ENCODE data around the gene DCAF10.
A peak's percentile ranks its signal among the peaks of the same experiment; 100 is the strongest.
"Not testable (repeated sequence)": the region's sequence is repeated elsewhere in the genome, so short reads cannot be mapped to it uniquely, and the experiment has no call there.

DCAF10 gene

DNA sequence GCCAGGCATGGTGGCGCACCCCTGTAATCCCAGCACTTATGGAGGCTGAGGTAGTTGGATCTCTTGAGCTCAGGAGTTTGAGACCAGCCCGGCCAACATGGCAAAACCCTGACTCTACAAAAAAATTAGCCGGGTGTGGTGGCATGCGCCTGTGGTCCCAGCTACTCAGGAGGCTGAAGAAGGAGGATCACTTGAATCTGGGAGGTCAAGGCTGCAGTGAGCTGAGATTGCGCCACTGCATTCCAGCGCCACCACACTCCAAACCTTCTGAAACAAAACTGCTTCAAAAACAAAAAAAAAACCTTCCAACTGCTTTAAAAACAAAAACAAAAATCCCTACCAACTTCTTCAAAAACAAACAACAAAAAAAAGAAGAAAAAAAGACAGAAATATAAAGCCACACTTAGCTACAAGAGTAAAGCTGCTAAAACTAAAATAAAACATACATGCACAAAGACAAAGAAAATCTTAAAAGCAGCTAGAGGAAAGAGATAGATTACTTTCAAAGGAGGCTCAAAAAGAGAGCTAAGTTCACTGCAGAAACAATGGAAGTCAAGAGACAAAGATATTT lies 11.4 kb downstream of the DCAF10 start:
- peak overlapping the region; percentile 24 for H3K27ac Mint-ChIP-seq
- peaks cover 9% of the 10 kb centered on the region for H3K36me3 Mint-ChIP-seq
- no peak overlapping the region for H3K4me3 Mint-ChIP-seq
- peaks cover 8% of the 10 kb centered on the region for H3K4me1 Mint-ChIP-seq
- no peaks in the 10 kb centered on the region for H3K9me3 Mint-ChIP-seq
- no peak for DNase-seq
- CTCF ChIA-PET: interaction anchor here (1.6 kb wide), 1 partner anchor 11 kb away, joined by 3 read pairs; the partner anchor contains the start of gene DCAF10
- H3K27me3 Mint-ChIP-seq: no peaks in the 10 kb centered on the region

DNA sequence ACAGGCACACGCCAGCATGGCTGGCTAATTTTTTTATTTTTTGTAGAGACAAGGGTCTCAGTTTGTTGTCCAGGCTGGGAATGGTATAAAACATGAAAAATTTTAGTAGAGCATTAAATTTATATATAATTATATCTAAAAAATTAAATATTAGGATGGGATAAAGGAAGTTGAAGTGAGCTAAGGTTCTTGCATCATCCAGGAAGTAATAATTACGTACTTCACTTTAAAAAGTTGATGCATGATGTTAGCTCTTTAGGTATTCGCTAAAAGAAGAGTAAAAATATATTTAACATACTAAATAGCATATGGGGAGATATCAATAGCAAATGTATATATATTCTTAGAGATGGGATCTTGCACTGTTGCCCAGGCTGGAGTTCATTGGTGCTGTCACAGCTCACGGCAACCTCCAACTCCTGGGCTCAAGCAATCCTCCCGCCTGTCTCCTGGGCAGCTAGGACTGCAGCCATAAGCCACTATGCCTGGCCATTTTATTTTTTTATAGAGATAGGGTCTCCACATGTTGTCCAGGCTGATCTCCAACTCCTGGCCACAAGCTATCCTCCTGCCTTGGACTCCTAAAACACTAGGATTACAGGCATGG lies 12.3 kb downstream of the DCAF10 start:
- no peaks in the 10 kb centered on the region for H3K27me3 Mint-ChIP-seq
- CTCF ChIA-PET: no interaction called here
- H3K36me3 Mint-ChIP-seq: peaks cover 8% of the 10 kb centered on the region
- no peak overlapping the region for H3K4me3 Mint-ChIP-seq
- DNase-seq: no peak
- peaks cover 6% of the 10 kb centered on the region for H3K4me1 Mint-ChIP-seq
- H3K27ac Mint-ChIP-seq: no peak overlapping the region
- no peaks in the 10 kb centered on the region for H3K9me3 Mint-ChIP-seq

DNA sequence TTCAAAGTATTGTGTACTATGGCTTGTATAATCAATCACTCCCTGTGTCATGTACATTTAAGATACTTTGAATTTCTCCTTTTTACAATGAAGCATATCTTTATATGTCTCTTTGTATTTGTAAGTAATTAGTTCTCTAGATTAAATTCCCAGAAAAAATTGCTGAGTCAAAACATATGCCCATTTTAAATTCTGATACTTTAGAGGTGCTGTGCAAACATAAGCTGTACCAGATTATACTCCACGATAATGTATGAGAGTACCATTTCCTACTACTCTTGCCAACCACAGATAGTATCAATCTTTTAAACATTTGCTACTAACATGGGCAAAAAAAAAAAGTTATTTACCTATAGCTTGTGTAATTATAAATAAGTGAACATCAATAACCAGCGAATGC lies 18.3 kb downstream of the DCAF10 start:
- no peak for DNase-seq
- Mint-ChIP-seq H3K9me3 (no peaks in the 10 kb centered on the region), H3K27me3 (no peaks in the 10 kb centered on the region), H3K36me3 (peaks cover 27% of the 10 kb centered on the region), H3K27ac (no peak overlapping the region), H3K4me3 (no peak overlapping the region), H3K4me1 (no peaks in the 10 kb centered on the region)
- CTCF ChIA-PET: interaction anchor here (0.6 to 1.0 kb wide), 3 partner anchors 8 to 167 kb away, joined by 3 read pairs; no protein-coding TSS in a partner anchor

DNA sequence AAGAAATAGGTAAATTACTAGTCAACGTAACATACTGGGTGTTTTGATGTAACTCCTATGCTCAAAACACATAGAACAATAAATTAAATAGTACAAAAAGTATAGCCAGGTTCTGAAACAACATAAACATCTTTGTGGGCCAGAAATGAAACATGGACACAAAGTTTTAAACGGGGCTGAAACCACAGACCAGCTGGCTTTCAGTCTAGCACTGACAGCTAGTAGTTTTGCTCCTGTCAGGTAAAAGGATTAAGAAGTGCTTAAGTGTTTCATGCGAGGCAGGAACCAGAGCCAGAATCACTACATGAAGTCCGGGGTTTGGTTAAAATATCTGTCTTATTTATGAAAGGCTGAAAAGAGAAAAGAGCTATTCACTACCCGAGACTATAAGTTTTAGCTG lies 19.5 kb downstream of the DCAF10 start:
- no peak overlapping the region for H3K4me3 Mint-ChIP-seq
- CTCF ChIA-PET: no interaction called here
- H3K36me3 Mint-ChIP-seq: peaks cover 36% of the 10 kb centered on the region
- no peaks in the 10 kb centered on the region for H3K27me3 Mint-ChIP-seq
- H3K9me3 Mint-ChIP-seq: no peaks in the 10 kb centered on the region
- H3K27ac Mint-ChIP-seq: no peak overlapping the region
- H3K4me1 Mint-ChIP-seq: no peaks in the 10 kb centered on the region
- DNase-seq: no peak

DNA sequence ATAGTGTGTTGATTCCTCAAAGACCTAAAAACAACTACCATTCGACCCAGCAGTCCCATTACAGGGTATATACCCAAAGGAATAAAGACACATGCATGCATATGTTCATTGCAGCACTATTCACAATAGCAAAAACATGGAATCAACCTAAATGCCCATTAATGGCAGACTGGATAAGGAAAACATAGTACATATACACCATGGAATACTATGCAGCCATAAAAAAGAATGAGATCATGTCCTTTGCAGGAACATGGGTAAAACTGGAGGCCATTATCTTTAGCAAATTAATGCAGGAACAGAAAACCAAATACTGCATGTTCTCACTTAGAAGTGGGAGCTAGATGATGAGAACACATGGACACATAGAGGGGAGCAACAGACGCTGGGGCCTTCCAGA lies 24.6 kb downstream of the DCAF10 start:
- H3K9me3 Mint-ChIP-seq, CTCF ChIA-PET, H3K4me1 Mint-ChIP-seq, DNase-seq, H3K27ac Mint-ChIP-seq, H3K4me3 Mint-ChIP-seq, H3K27me3 Mint-ChIP-seq: not testable (repeated sequence)
- peaks cover 48% of the 10 kb centered on the region for H3K36me3 Mint-ChIP-seq

DNA sequence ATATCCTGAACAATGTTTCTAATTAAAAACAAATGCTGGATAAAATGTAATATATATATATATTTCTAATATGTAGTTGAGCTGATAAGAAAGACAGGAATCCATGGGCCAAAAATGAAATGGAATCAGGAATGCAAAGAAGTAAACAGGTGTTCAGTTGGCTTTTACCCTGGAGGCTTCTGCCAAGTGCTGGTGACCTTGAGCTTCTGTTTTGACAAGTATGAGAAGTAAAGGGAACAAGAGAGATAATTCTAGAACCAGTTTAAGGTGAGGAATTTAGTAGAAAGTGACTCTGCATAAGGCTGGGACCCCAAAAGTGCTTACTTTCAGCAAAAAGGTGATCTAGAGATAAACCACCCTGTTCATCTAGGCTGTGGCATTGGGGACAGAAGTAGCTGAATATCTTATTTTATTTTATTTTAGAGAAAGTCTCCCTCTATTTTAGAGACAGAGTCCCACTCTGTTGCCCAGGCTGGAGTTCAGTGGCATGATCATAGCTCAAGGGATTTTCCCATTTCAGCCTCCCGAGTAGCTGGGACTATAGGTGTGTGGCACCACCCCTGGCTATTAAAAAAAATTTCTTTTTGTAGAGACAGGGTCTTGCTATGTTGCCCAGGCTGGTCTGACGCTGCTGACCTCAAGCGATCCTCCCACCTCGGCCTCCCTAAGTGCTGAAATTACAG lies 27.0 kb downstream of the DCAF10 start:
- Mint-ChIP-seq H3K4me1 (no peaks in the 10 kb centered on the region), H3K27me3 (no peaks in the 10 kb centered on the region), H3K9me3 (no peaks in the 10 kb centered on the region), H3K36me3 (peaks cover 28% of the 10 kb centered on the region), H3K27ac (no peak overlapping the region), H3K4me3 (no peak overlapping the region)
- DNase-seq: no peak
- CTCF ChIA-PET: no interaction called here

DNA sequence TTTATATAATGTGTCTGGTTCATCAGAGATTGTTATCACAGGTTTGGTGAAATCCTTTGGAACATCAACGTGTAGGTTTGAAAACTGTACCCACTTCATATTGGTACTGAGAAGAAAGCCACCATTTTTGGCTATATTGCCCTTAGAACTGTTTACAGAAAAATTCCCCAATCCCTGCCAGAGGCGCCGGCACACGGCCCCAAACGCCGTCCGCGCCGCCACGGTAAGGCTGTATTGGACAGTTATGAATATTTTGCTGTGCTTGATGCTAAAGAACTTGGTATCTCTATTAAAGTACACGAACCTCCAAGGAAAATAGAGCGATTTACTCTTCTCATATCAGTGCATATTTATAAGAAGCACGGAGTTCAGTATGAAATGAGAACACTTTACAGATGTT lies 35.2 kb downstream of the DCAF10 start:
- no peak for DNase-seq
- peaks cover 2% of the 10 kb centered on the region for H3K4me1 Mint-ChIP-seq
- CTCF ChIA-PET: no interaction called here
- peaks cover 3% of the 10 kb centered on the region for H3K36me3 Mint-ChIP-seq
- no peak overlapping the region for H3K4me3 Mint-ChIP-seq
- H3K9me3 Mint-ChIP-seq: no peaks in the 10 kb centered on the region
- H3K27ac Mint-ChIP-seq: no peak overlapping the region
- H3K27me3 Mint-ChIP-seq: no peaks in the 10 kb centered on the region

DNA sequence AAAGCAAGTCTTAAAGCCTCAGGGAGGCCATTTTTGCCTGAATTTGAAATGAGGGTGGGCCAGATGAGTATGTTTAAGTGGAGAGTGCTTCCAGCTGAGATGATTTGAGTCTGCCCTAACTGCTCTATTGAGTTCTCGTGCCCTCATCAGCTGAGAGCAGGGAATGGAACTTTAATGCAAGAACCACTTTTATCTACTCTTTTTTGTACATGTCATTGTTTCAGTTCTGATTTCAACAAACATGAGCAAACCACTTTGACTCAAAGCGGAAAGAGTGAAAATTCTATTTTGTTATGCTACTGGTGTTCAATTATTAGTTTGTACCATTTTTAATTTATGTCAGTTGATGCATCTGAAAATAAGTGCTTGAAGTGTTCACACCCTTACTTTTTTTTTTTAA lies 35.8 kb downstream of the DCAF10 start:
- Mint-ChIP-seq H3K27me3 (no peaks in the 10 kb centered on the region), H3K36me3 (peaks cover 3% of the 10 kb centered on the region), H3K4me3 (no peak overlapping the region), H3K9me3 (no peaks in the 10 kb centered on the region), H3K4me1 (peaks cover 2% of the 10 kb centered on the region), H3K27ac (no peak overlapping the region)
- no peak for DNase-seq
- CTCF ChIA-PET: no interaction called here

DNA sequence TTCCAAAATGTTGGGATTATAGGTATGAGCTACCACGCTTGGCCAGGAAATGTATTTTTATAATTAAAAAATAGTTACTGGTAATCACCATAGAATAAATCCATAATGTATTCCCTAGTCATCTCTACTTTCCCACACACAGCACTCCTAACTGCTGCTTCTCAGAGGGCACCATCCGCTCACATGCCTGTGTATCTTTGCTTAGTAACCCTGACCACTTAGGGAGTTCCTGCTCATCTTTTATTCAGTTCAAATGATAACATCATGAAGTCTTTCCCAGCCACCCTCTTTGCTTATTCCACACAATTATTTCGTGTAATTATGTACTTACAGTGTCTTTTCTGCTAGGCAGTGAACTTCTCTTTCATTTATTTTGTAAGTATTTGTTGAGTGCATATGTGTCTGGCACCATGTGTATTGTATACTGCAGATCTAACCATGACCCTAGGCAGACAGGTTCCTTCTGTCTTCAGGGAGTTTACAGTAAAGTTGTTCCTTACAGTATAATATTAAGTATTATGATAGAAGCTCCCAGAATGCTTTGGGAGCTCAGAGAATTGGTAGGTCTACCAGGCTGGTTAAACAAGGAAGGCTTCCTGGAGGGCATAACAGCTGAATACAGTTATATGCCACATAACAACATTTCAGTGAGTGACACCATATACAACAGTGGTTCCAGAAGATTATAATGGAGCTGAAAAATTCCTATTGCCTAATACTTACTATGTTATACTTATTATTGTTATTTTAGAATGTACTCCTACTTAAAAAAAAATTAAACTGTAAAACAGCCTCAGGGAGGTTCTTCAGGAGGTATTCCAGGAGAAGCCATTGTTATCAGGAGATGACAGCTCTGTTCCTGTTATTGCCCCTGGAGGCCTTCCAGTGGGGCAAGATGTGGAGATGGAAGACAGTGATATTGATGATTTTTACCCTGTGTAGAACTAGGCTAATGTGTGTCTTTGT lies 39.2 kb downstream of the DCAF10 start:
- CTCF ChIA-PET: no interaction called here
- Mint-ChIP-seq H3K4me1 (peaks cover 2% of the 10 kb centered on the region), H3K9me3 (no peaks in the 10 kb centered on the region), H3K36me3 (peaks cover 5% of the 10 kb centered on the region), H3K4me3 (no peak overlapping the region), H3K27me3 (no peaks in the 10 kb centered on the region), H3K27ac (no peak overlapping the region)
- no peak for DNase-seq

DNA sequence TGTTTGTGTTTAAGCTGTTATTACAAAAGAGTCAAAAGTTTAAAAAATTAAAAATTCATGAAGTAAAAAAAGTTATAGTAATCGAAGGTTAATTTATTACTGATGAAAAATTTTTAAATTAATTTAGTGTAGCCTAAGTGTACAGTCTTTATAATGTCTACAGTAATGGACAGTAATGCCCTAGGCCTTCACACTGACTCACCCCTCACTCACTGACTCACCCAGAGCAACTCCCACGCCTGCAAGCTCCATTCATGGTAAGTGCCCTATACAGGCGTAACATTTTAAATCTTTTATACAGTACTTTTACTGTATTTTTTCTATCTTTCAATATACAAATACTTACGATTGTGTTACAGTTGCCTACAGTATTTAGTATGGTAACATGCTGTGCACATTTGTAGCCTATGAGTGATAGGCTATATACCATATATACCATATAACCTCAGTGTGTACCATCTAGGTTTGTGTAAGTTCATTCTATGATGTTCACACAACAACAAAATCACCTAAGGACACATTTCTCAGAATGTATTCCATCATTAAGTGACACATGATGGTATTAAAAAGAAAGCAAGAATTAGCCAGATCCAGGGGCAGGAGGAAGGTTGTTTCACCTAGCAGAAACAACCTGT lies 40.1 kb downstream of the DCAF10 start:
- peaks cover 2% of the 10 kb centered on the region for H3K4me1 Mint-ChIP-seq
- H3K27me3 Mint-ChIP-seq: no peaks in the 10 kb centered on the region
- no peaks in the 10 kb centered on the region for H3K9me3 Mint-ChIP-seq
- no peak for DNase-seq
- H3K27ac Mint-ChIP-seq: no peak overlapping the region
- peaks cover 5% of the 10 kb centered on the region for H3K36me3 Mint-ChIP-seq
- H3K4me3 Mint-ChIP-seq: no peak overlapping the region
- CTCF ChIA-PET: no interaction called here

DNA sequence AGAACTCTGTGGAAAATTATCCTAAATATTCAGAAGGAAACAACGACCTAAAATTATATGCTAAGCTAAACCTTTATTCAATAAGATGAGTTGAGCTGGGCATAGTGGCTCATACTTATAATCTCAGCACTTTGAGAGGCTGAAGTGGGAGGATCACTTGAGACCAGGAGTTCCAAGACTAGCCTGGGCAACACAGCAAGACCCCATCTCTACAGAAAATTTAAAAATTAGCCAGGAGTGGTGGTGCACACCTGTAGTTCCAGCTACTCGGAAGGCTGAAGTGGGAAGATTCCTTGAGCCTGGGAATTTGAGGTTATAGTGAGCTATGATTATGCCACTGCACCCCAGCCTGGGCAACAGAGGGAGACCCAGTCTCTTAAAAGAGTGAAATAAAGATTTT lies 51.6 kb downstream of the DCAF10 start:
- CTCF ChIA-PET: no interaction called here
- Mint-ChIP-seq H3K36me3 (peaks cover 18% of the 10 kb centered on the region), H3K27ac (no peak overlapping the region), H3K9me3 (no peaks in the 10 kb centered on the region), H3K4me3 (no peak overlapping the region), H3K27me3 (no peaks in the 10 kb centered on the region), H3K4me1 (no peaks in the 10 kb centered on the region)
- DNase-seq: no peak

DNA sequence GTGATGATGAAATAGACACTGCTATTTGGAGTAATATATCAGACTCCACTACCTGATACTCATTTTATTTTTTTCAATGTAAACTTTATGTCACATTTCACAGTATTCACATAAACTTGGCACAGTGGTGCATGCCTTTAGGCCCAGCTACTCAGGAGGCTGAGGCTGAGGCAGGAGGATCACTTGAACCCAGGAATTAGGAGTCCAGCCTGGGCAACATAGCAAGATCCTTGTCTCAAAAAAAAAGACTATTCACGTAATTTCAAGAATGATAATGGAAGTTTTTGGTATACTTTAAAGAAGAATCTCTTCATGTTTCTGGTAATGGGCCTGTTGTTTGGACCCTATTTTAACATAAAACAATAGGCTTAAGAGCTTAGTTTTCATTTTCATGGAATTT lies 56.0 kb downstream of the DCAF10 start:
- Mint-ChIP-seq H3K4me3 (no peak overlapping the region), H3K9me3 (no peaks in the 10 kb centered on the region), H3K4me1 (no peaks in the 10 kb centered on the region), H3K27ac (no peak overlapping the region), H3K27me3 (no peaks in the 10 kb centered on the region), H3K36me3 (peaks cover 24% of the 10 kb centered on the region)
- no peak for DNase-seq
- CTCF ChIA-PET: no interaction called here

DNA sequence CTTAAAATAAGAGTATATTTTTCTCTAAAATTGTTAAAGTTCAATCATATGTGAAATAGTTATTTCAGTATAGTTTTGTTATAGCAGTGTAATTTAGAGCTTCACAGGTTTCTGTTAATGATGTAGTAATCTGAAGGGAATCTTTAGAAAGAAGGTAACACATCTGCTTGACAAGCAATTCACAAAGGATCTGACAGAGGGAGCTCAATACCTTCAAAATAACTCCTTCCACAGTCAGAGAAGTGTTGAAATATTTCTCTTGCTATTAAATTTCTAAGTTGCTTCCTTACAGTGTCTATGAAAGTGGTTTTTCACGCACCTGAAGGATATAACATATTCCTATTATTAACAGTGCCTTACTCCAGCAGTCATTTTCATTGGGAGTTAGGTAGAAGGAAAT lies 58.4 kb downstream of the DCAF10 start:
- CTCF ChIA-PET: interaction anchor here (0.8 kb wide), 1 partner anchor 30 kb away, joined by 3 read pairs; no protein-coding TSS in a partner anchor
- DNase-seq: no peak
- H3K36me3 Mint-ChIP-seq: peaks cover 29% of the 10 kb centered on the region

DNA sequence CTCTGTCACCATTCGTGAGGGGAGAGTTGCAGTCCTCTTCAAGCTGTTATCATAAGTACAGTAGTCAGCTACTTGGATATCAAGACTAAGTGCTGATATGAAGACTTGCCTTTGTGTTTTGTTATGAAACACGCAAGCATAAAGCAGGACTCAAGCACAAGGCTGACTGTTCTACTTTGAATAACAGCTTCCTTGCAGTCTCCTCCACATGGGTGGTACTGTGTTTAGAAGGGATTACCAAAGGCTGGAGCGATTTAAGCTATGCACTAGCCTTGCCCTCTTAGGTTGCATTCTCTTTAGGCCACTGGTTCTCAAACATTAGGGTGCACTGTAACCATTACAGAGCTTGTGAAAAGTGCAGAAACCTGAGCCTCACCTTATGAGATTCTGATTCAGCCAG lies 61.9 kb downstream of the DCAF10 start:
- H3K36me3 Mint-ChIP-seq: peaks cover 26% of the 10 kb centered on the region
- H3K4me3 Mint-ChIP-seq: no peak overlapping the region
- DNase-seq: no peak
- H3K9me3 Mint-ChIP-seq: no peaks in the 10 kb centered on the region
- H3K27me3 Mint-ChIP-seq: no peaks in the 10 kb centered on the region
- H3K4me1 Mint-ChIP-seq: no peaks in the 10 kb centered on the region
- H3K27ac Mint-ChIP-seq: no peak overlapping the region
- CTCF ChIA-PET: no interaction called here

More for the DNA sequence above, 58.4 kb downstream of the DCAF10 start:
- no peak overlapping the region for H3K27ac Mint-ChIP-seq
- no peaks in the 10 kb centered on the region for H3K27me3 Mint-ChIP-seq
- H3K4me1 Mint-ChIP-seq: no peaks in the 10 kb centered on the region
- H3K9me3 Mint-ChIP-seq: no peaks in the 10 kb centered on the region
- H3K4me3 Mint-ChIP-seq: no peak overlapping the region
